CD4-positive, alpha-beta T cell treated with Interleukin-4 for 4 hours (primary cell): ENCODE results near the gene ARL8B.

Source experiments
- DNase-seq: peaks from one replicate; pipeline ENCODE4 v3.0.0-alpha.2; 2020

Gene ARL8B

GRCh38 chr3:5188419-5189221 is 66.5 kb downstream of the ARL8B start:
- DNase-seq: peak; percentile 72

GRCh38 chr3:5190147-5190791 is 68.2 kb downstream of the ARL8B start:
- peak; percentile 33 for DNase-seq

GRCh38 chr3:5191555-5192304 is 69.6 kb downstream of the ARL8B start:
- peak; percentile 26 for DNase-seq

GRCh38 chr3:5192571-5193365 is 70.7 kb downstream of the ARL8B start:
- no peak for DNase-seq

GRCh38 chr3:5194341-5194740 is 72.2 kb downstream of the ARL8B start:
- no peak for DNase-seq

- peak; percentile 80 for DNase-seq
Observed at GRCh38 chr3:5194801-5195509, 72.9 kb downstream of the ARL8B start.

- DNase-seq: peak; percentile 38
Observed at GRCh38 chr3:5195605-5196004, 73.5 kb downstream of the ARL8B start.

GRCh38 chr3:5197022-5197421 is 74.9 kb downstream of the ARL8B start:
- no peak for DNase-seq

- DNase-seq: peak; percentile 84
Observed at GRCh38 chr3:5197470-5198312, 75.6 kb downstream of the ARL8B start.

- DNase-seq: peak; percentile 21
Observed at GRCh38 chr3:5198313-5198677, 76.2 kb downstream of the ARL8B start.

GRCh38 chr3:5198986-5199731 is 77.1 kb downstream of the ARL8B start:
- no peak for DNase-seq

- no peak for DNase-seq
Observed at GRCh38 chr3:5201536-5201935, 79.4 kb downstream of the ARL8B start.

- DNase-seq: no peak
Observed at GRCh38 chr3:5202222-5202621, 80.1 kb downstream of the ARL8B start.

- DNase-seq: no peak
Observed at GRCh38 chr3:5205165-5205941, 83.3 kb downstream of the ARL8B start.

GRCh38 chr3:5210926-5211325 is 88.8 kb downstream of the ARL8B start:
- DNase-seq: no peak

GRCh38 chr3:5212628-5213573 is 90.8 kb downstream of the ARL8B start:
- no peak for DNase-seq

GRCh38 chr3:5213574-5213966 is 91.5 kb downstream of the ARL8B start:
- no peak for DNase-seq

GRCh38 chr3:5214352-5214751 is 92.3 kb downstream of the ARL8B start:
- DNase-seq: no peak
